Endothelial cell of umbilical vein (primary cell): ENCODE results near the gene RELN. TPM values are rescaled to one million over a fixed set of nuclear protein-coding genes. Genes with fewer than 3 reads are reported as not detected.

Source experiments
- BruUV-seq: library from RNA; stranded (reverse); fragments of 400-500 nt; replicated peaks from 2 replicates; lab custom pipeline; 2021; lab: Mats Ljungman, UMichigan
- CTCF ChIA-PET: fragments of 300-600, 350-600 bp; sonication (Branson Sonifier 250); formaldehyde crosslinking; loops from one replicate; lab custom pipeline; 2021; ENCODE audit warnings: antibody characterized with exemption, inconsistent platforms; lab: Charles Lee
- POLR2A ChIA-PET: fragments of 300-600, 350-600 bp; sonication (Branson Sonifier 250); formaldehyde crosslinking; loops from one replicate; lab custom pipeline; 2021; ENCODE audit warnings: antibody characterized with exemption, inconsistent platforms; lab: Charles Lee
- DNase-seq: peaks from one replicate; pipeline ENCODE4 v3.0.0-alpha.2; 2011; ENCODE audit warnings: low read depth, low spot score
- FAIRE-seq: peaks from 2 replicates; lab custom pipeline; 2011; peaks lifted over from hg19 to GRCh38; lab: Jason Lieb, UNC
- H2AFZ ChIP-seq: 2 replicates; pipeline ENCODE4 v1.6.0; 2012; ENCODE audit warnings: low read depth, low read length, control low read depth, inconsistent platforms
- H3K27ac ChIP-seq: 2 replicates; pipeline ENCODE4 v1.5.1; 2011; ENCODE audit warnings: low read depth, mild to moderate bottlenecking, control low read depth, low read length, moderate library complexity; ENCODE audit not compliant: insufficient read depth
- H3K27me3 ChIP-seq, 2 experiments: 2 replicates each; pipeline versions ENCODE4 v1.6.0 to v1.6.1; 2011; ENCODE audit warnings: low read length in 2 of 2, mixed read lengths in 1 of 2; ENCODE audit not compliant: control insufficient read depth in 2 of 2, insufficient read depth in 2 of 2
- H3K36me3 ChIP-seq, 2 experiments: 2 replicates in 1 of 2; 3 replicates in 1 of 2; pipeline ENCODE4 v1.5.1; 2011; ENCODE audit warnings: low read length in 2 of 2, mild to moderate bottlenecking in 1 of 2, moderate library complexity in 1 of 2; ENCODE audit not compliant: control insufficient read depth in 2 of 2, insufficient read depth in 2 of 2; ENCODE audit errors: extremely low read depth in 1 of 2
- H3K4me1 ChIP-seq: 3 replicates; pipeline ENCODE4 v1.5.1; 2011; ENCODE audit warnings: mild to moderate bottlenecking, low read length; ENCODE audit not compliant: control insufficient read depth, insufficient read depth; ENCODE audit errors: extremely low read depth
- H3K4me2 ChIP-seq: 2 replicates; pipeline ENCODE4 v1.6.1; 2011; ENCODE audit warnings: low read length, control low read depth, mixed read lengths; ENCODE audit not compliant: insufficient read depth
- H3K4me3 ChIP-seq, 3 experiments: fragments of 200-600 bp in 1 of 3; sonication (generic), shearing (Covaris generic) in 1 of 3; replicated peaks in 1 of 3; 2 replicates each; pipeline ENCODE4 v1.5.1; 2011 to 2016; ENCODE audit warnings: control low read depth in 3 of 3, low read length in 3 of 3, mild to moderate bottlenecking in 2 of 3, inconsistent platforms in 1 of 3, low read depth in 1 of 3, moderate library complexity in 1 of 3; ENCODE audit not compliant: insufficient read depth in 1 of 3
- H3K79me2 ChIP-seq: 2 replicates; pipeline ENCODE4 v1.6.0; 2012; ENCODE audit warnings: low read length, inconsistent platforms; ENCODE audit not compliant: control insufficient read depth, insufficient read depth
- H3K9ac ChIP-seq: replicated peaks from 2 replicates; pipeline ENCODE3; 2011; ENCODE audit warnings: low read length, control low read depth; ENCODE audit not compliant: insufficient read depth; ENCODE audit errors: extremely low read depth
- H3K9me1 ChIP-seq: replicated peaks from 3 replicates; pipeline ENCODE4 v1.6.0; 2011; ENCODE audit warnings: mild to moderate bottlenecking, low read length; ENCODE audit not compliant: control insufficient read depth, insufficient read depth; ENCODE audit errors: extremely low read depth
- H3K9me3 ChIP-seq: replicated peaks from 2 replicates; pipeline ENCODE4 v1.5.1; 2012; ENCODE audit warnings: low read length, inconsistent platforms; ENCODE audit not compliant: control insufficient read depth, insufficient read depth
- H4K20me1 ChIP-seq: replicated peaks from 2 replicates; pipeline ENCODE3; 2011; ENCODE audit warnings: mild to moderate bottlenecking, low read length; ENCODE audit not compliant: control insufficient read depth, insufficient read depth; ENCODE audit errors: extremely low read depth
- CTCF ChIP-seq, 2 donors: IDR thresholded peaks; 1 replicate in 1 of 2; 2 replicates in 1 of 2; pipeline ENCODE4 v1.5.1; 2011; ENCODE audit warnings: low read length in 2 of 2, mild to moderate bottlenecking in 2 of 2, moderate library complexity in 2 of 2, control low read depth in 1 of 2, inconsistent platforms in 1 of 2, low read depth in 1 of 2; ENCODE audit not compliant: insufficient read depth in 1 of 2; ENCODE audit errors: extremely low read depth in 1 of 2
- EZH2 ChIP-seq: IDR thresholded peaks from 2 replicates; pipeline ENCODE4 v1.6.1; 2012; ENCODE audit warnings: borderline replicate concordance, low read depth, mild to moderate bottlenecking, moderate library complexity, low read length, inconsistent platforms; ENCODE audit not compliant: severe bottlenecking
- FOS ChIP-seq: IDR thresholded peaks from 2 replicates; pipeline ENCODE4 v1.6.1; 2011; ENCODE audit warnings: mild to moderate bottlenecking, low read length, moderate library complexity, borderline replicate concordance; ENCODE audit not compliant: insufficient read depth
- GATA2 ChIP-seq: IDR thresholded peaks from 2 replicates; pipeline ENCODE4 v1.7.0; 2011; ENCODE audit warnings: low read depth, mild to moderate bottlenecking, moderate library complexity, mixed read lengths, low read length; ENCODE audit not compliant: insufficient read length, insufficient read depth
- JUN ChIP-seq: IDR thresholded peaks from 2 replicates; pipeline ENCODE4 v1.6.1; 2011; ENCODE audit warnings: borderline replicate concordance, low read depth; ENCODE audit not compliant: insufficient read length, insufficient read depth
- MAX ChIP-seq: IDR thresholded peaks from 2 replicates; pipeline ENCODE4 v1.6.1; 2011; ENCODE audit not compliant: insufficient read depth, insufficient read length
- MYC ChIP-seq: IDR thresholded peaks from one replicate; pipeline ENCODE4 v1.6.1; 2011; ENCODE audit warnings: mild to moderate bottlenecking, low read depth, low read length
- POLR2A ChIP-seq: IDR thresholded peaks from 2 replicates; pipeline ENCODE4 v1.6.1; 2012; ENCODE audit warnings: low read depth, mild to moderate bottlenecking, control low read depth, low read length
- POLR2AphosphoS5 ChIP-seq: IDR thresholded peaks from 2 replicates; pipeline ENCODE4 v1.6.1; 2012; ENCODE audit warnings: low read depth, mild to moderate bottlenecking, control low read depth, low read length, moderate library complexity; ENCODE audit not compliant: insufficient read depth
- dilution Hi-C: fragments of 300-500 bp; cut with MboI; formaldehyde crosslinking; loops from one replicate; pipeline ENCODE4 v1.15.0; 2019; ENCODE audit warnings: low sequenced_read_pairs; ENCODE audit not compliant: extremely low pct_ligation_motif_present
- intact Hi-C: fragments of 100-400 bp; cut with micrococcal nuclease; formaldehyde crosslinking; loops from one replicate; pipeline ENCODE4 v1.10.0; 2022
- polyA plus RNA-seq, 4 experiments: library from polyadenylated mRNA; depleted of rRNA in 3 of 4; stranded (reverse) in 3 of 4; unstranded in 1 of 4; fragments of >200 nt; gene quantifications; 2 replicates each; pipeline versions ENCODE4 v1.2.1 to v1.2.3, GENCODE V29; 2011 to 2012; ENCODE audit warnings: missing spikeins in 1 of 4
- total RNA-seq: library from RNA; stranded (reverse); gene quantifications from 2 replicates; pipeline ENCODE4 v1.2.3, GENCODE V29; 2021

RELN gene
- total and polyA plus RNA-seq, 2 donors (not counting 3 experiments of a cell fraction or from before 2014, with no cell fraction given) = 0.15 to 0.22 TPM

DNA sequence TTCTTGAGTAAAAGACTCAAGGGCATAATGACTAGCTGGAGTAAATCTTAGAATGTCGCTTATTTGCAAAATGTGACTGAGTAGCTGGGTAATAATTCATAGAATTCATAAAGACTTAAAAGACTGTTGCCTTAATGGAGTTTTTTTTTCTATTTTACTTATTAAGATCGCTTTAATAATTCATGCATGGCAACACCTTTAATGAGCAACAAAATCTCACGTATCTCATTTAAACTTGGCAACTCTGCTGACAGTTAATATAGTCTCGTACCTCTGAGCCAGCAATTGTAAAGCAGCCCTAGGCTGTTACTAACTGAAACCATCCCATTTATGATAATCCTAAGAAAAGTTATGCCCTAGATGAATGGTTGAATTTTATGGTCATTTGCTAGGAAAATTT, 455.7 kb downstream of the RELN start:
- H3K36me3 ChIP-seq = no peaks in the 10 kb centered on the region
- no peak overlapping the region for H3K4me3 ChIP-seq
- FAIRE-seq (no peak), DNase-seq (no peak)
- no peak overlapping the region for H3K4me2 ChIP-seq
- H2AFZ ChIP-seq = no peak overlapping the region
- no peaks in the 10 kb centered on the region for H3K9me1 ChIP-seq
- H3K27me3 ChIP-seq = no peaks in the 10 kb centered on the region
- H3K9me3 ChIP-seq = no peaks in the 10 kb centered on the region
- TF ChIP-seq POLR2A (no peak), FOS (no peak), MAX (no peak), EZH2 (no peak), CTCF (IDR thresholded peaks at IDR 0.05; ENCODE audit: extremely low read depth in 1 of 2, insufficient read depth in 1 of 2, low read depth in 1 of 2, low read length in 2 of 2) (no peak), GATA2 (no peak), MYC (no peak), JUN (no peak), POLR2AphosphoS5 (no peak)
- dilution Hi-C loops (no loop called here), intact Hi-C loops (no loop called here)
- H3K79me2 ChIP-seq = no peaks in the 10 kb centered on the region
- no peaks in the 10 kb centered on the region for H3K4me1 ChIP-seq
- no peak overlapping the region for H3K27ac ChIP-seq
- CTCF ChIA-PET = no interaction called here
- no peak overlapping the region for H3K9ac ChIP-seq
- POLR2A ChIA-PET = no interaction called here
- no TSS peak for BruUV-seq
- no peaks in the 10 kb centered on the region for H4K20me1 ChIP-seq
